Endothelial cell of umbilical vein (primary cell): ENCODE data around the gene CP. TPM values are rescaled to one million over a fixed set of nuclear protein-coding genes. Genes with fewer than 3 reads are reported as not detected.
A peak's percentile ranks its signal among the peaks of the same experiment; 100 is the strongest.

Source experiments
- BruUV-seq: library from RNA; stranded (reverse); fragments of 400-500 nt; replicated peaks from 2 replicates; lab custom pipeline; 2021; lab: Mats Ljungman, UMichigan
- CTCF ChIA-PET: fragments of 300-600, 350-600 bp; sonication (Branson Sonifier 250); formaldehyde crosslinking; loops from one replicate; lab custom pipeline; 2021; ENCODE audit warnings: antibody characterized with exemption, inconsistent platforms; lab: Charles Lee
- POLR2A ChIA-PET: fragments of 300-600, 350-600 bp; sonication (Branson Sonifier 250); formaldehyde crosslinking; loops from one replicate; lab custom pipeline; 2021; ENCODE audit warnings: antibody characterized with exemption, inconsistent platforms; lab: Charles Lee
- DNase-seq: peaks from one replicate; pipeline ENCODE4 v3.0.0-alpha.2; 2011; ENCODE audit warnings: low read depth, low spot score
- FAIRE-seq: peaks from 2 replicates; lab custom pipeline; 2011; peaks lifted over from hg19 to GRCh38; lab: Jason Lieb, UNC
- H2AFZ ChIP-seq: 2 replicates; pipeline ENCODE4 v1.6.0; 2012; ENCODE audit warnings: low read depth, low read length, control low read depth, inconsistent platforms
- H3K27ac ChIP-seq: 2 replicates; pipeline ENCODE4 v1.5.1; 2011; ENCODE audit warnings: low read depth, mild to moderate bottlenecking, control low read depth, low read length, moderate library complexity; ENCODE audit not compliant: insufficient read depth
- H3K27me3 ChIP-seq, 2 experiments: 2 replicates each; pipeline versions ENCODE4 v1.6.0 to v1.6.1; 2011; ENCODE audit warnings: low read length in 2 of 2, mixed read lengths in 1 of 2; ENCODE audit not compliant: control insufficient read depth in 2 of 2, insufficient read depth in 2 of 2
- H3K36me3 ChIP-seq, 2 experiments: 2 replicates in 1 of 2; 3 replicates in 1 of 2; pipeline ENCODE4 v1.5.1; 2011; ENCODE audit warnings: low read length in 2 of 2, mild to moderate bottlenecking in 1 of 2, moderate library complexity in 1 of 2; ENCODE audit not compliant: control insufficient read depth in 2 of 2, insufficient read depth in 2 of 2; ENCODE audit errors: extremely low read depth in 1 of 2
- H3K4me1 ChIP-seq: 3 replicates; pipeline ENCODE4 v1.5.1; 2011; ENCODE audit warnings: mild to moderate bottlenecking, low read length; ENCODE audit not compliant: control insufficient read depth, insufficient read depth; ENCODE audit errors: extremely low read depth
- H3K4me2 ChIP-seq: 2 replicates; pipeline ENCODE4 v1.6.1; 2011; ENCODE audit warnings: low read length, control low read depth, mixed read lengths; ENCODE audit not compliant: insufficient read depth
- H3K4me3 ChIP-seq, 3 experiments: fragments of 200-600 bp in 1 of 3; sonication (generic), shearing (Covaris generic) in 1 of 3; replicated peaks in 1 of 3; 2 replicates each; pipeline ENCODE4 v1.5.1; 2011 to 2016; ENCODE audit warnings: control low read depth in 3 of 3, low read length in 3 of 3, mild to moderate bottlenecking in 2 of 3, inconsistent platforms in 1 of 3, low read depth in 1 of 3, moderate library complexity in 1 of 3; ENCODE audit not compliant: insufficient read depth in 1 of 3
- H3K79me2 ChIP-seq: 2 replicates; pipeline ENCODE4 v1.6.0; 2012; ENCODE audit warnings: low read length, inconsistent platforms; ENCODE audit not compliant: control insufficient read depth, insufficient read depth
- H3K9ac ChIP-seq: replicated peaks from 2 replicates; pipeline ENCODE3; 2011; ENCODE audit warnings: low read length, control low read depth; ENCODE audit not compliant: insufficient read depth; ENCODE audit errors: extremely low read depth
- H3K9me1 ChIP-seq: replicated peaks from 3 replicates; pipeline ENCODE4 v1.6.0; 2011; ENCODE audit warnings: mild to moderate bottlenecking, low read length; ENCODE audit not compliant: control insufficient read depth, insufficient read depth; ENCODE audit errors: extremely low read depth
- H3K9me3 ChIP-seq: replicated peaks from 2 replicates; pipeline ENCODE4 v1.5.1; 2012; ENCODE audit warnings: low read length, inconsistent platforms; ENCODE audit not compliant: control insufficient read depth, insufficient read depth
- H4K20me1 ChIP-seq: replicated peaks from 2 replicates; pipeline ENCODE3; 2011; ENCODE audit warnings: mild to moderate bottlenecking, low read length; ENCODE audit not compliant: control insufficient read depth, insufficient read depth; ENCODE audit errors: extremely low read depth
- CTCF ChIP-seq, 2 donors: IDR thresholded peaks; 1 replicate in 1 of 2; 2 replicates in 1 of 2; pipeline ENCODE4 v1.5.1; 2011; ENCODE audit warnings: low read length in 2 of 2, mild to moderate bottlenecking in 2 of 2, moderate library complexity in 2 of 2, control low read depth in 1 of 2, inconsistent platforms in 1 of 2, low read depth in 1 of 2; ENCODE audit not compliant: insufficient read depth in 1 of 2; ENCODE audit errors: extremely low read depth in 1 of 2
- EZH2 ChIP-seq: IDR thresholded peaks from 2 replicates; pipeline ENCODE4 v1.6.1; 2012; ENCODE audit warnings: borderline replicate concordance, low read depth, mild to moderate bottlenecking, moderate library complexity, low read length, inconsistent platforms; ENCODE audit not compliant: severe bottlenecking
- FOS ChIP-seq: IDR thresholded peaks from 2 replicates; pipeline ENCODE4 v1.6.1; 2011; ENCODE audit warnings: mild to moderate bottlenecking, low read length, moderate library complexity, borderline replicate concordance; ENCODE audit not compliant: insufficient read depth
- GATA2 ChIP-seq: IDR thresholded peaks from 2 replicates; pipeline ENCODE4 v1.7.0; 2011; ENCODE audit warnings: low read depth, mild to moderate bottlenecking, moderate library complexity, mixed read lengths, low read length; ENCODE audit not compliant: insufficient read length, insufficient read depth
- JUN ChIP-seq: IDR thresholded peaks from 2 replicates; pipeline ENCODE4 v1.6.1; 2011; ENCODE audit warnings: borderline replicate concordance, low read depth; ENCODE audit not compliant: insufficient read length, insufficient read depth
- MYC ChIP-seq: IDR thresholded peaks from one replicate; pipeline ENCODE4 v1.6.1; 2011; ENCODE audit warnings: mild to moderate bottlenecking, low read depth, low read length
- POLR2A ChIP-seq: IDR thresholded peaks from 2 replicates; pipeline ENCODE4 v1.6.1; 2012; ENCODE audit warnings: low read depth, mild to moderate bottlenecking, control low read depth, low read length
- POLR2AphosphoS5 ChIP-seq: IDR thresholded peaks from 2 replicates; pipeline ENCODE4 v1.6.1; 2012; ENCODE audit warnings: low read depth, mild to moderate bottlenecking, control low read depth, low read length, moderate library complexity; ENCODE audit not compliant: insufficient read depth
- dilution Hi-C: fragments of 300-500 bp; cut with MboI; formaldehyde crosslinking; loops from one replicate; pipeline ENCODE4 v1.15.0; 2019; ENCODE audit warnings: low sequenced_read_pairs; ENCODE audit not compliant: extremely low pct_ligation_motif_present
- intact Hi-C: fragments of 100-400 bp; cut with micrococcal nuclease; formaldehyde crosslinking; loops from one replicate; pipeline ENCODE4 v1.10.0; 2022
- polyA plus RNA-seq, 4 experiments: library from polyadenylated mRNA; depleted of rRNA in 3 of 4; stranded (reverse) in 3 of 4; unstranded in 1 of 4; fragments of >200 nt; gene quantifications; 2 replicates each; pipeline versions ENCODE4 v1.2.1 to v1.2.3, GENCODE V29; 2011 to 2012; ENCODE audit warnings: missing spikeins in 1 of 4
- total RNA-seq: library from RNA; stranded (reverse); gene quantifications from 2 replicates; pipeline ENCODE4 v1.2.3, GENCODE V29; 2021
- TF ChIP-seq, protein P1 (sequence below): IDR thresholded peaks from 2 replicates; pipeline ENCODE4 v1.6.1; 2011; ENCODE audit not compliant: insufficient read depth, insufficient read length

CP gene
- total and polyA plus RNA-seq, 2 donors (not counting 3 experiments of a cell fraction or from before 2014, with no cell fraction given): not detected

GRCh38 chr3:149180057-149180573 is 41.5 kb downstream of the CP start:
- no peaks in the 10 kb centered on the region for H4K20me1 ChIP-seq

More at GRCh38 chr3:149180057-149180573, 41.5 kb downstream of the CP start:
- CTCF ChIA-PET: interaction anchor here (0.5 to 1.8 kb wide), 11 partner anchors 8 to 225 kb away, joined by 3 to 7 read pairs (median 4); no protein-coding TSS in a partner anchor
- peak overlapping the region; percentile 52 for H3K27ac ChIP-seq
- POLR2A ChIA-PET: interaction anchor here (0.6 kb wide), 1 partner anchor 11 kb away, joined by 7 read pairs; no protein-coding TSS in a partner anchor
- intact Hi-C loops: loop anchor here (1.0 kb wide), 1 partner anchor 45 kb away; no protein-coding TSS in a partner anchor
- H3K4me2 ChIP-seq: no peak overlapping the region
- no peaks in the 10 kb centered on the region for H3K27me3 ChIP-seq
- BruUV-seq: no TSS peak
- DNase-seq (peak; percentile 95), FAIRE-seq (peak; percentile 91)
- peak overlapping the region; percentile 30 for H2AFZ ChIP-seq
- dilution Hi-C loops: no loop called here
- H3K9ac ChIP-seq: no peak overlapping the region
- TF ChIP-seq EZH2 (no peak), GATA2 (no peak), POLR2A (no peak), POLR2AphosphoS5 (peak; percentile 56), MYC (peak; percentile 91), CTCF (IDR thresholded peaks at IDR 0.05; ENCODE audit: extremely low read depth in 1 of 2, insufficient read depth in 1 of 2, low read depth in 1 of 2, low read length in 2 of 2) (no peak), FOS (peak; percentile 84), JUN (peak; percentile 95)
- TF ChIP-seq, protein P1, sequence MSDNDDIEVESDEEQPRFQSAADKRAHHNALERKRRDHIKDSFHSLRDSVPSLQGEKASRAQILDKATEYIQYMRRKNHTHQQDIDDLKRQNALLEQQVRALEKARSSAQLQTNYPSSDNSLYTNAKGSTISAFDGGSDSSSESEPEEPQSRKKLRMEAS: peak; percentile 68
- peaks cover 2% of the 10 kb centered on the region for H3K9me3 ChIP-seq
- peaks cover 20% of the 10 kb centered on the region for H3K4me1 ChIP-seq
- no peaks in the 10 kb centered on the region for H3K9me1 ChIP-seq
- no peak overlapping the region for H3K4me3 ChIP-seq
- H3K79me2 ChIP-seq: no peaks in the 10 kb centered on the region
- no peaks in the 10 kb centered on the region for H3K36me3 ChIP-seq
